Fibroblast of lung (primary cell): Measurements from ENCODE around the gene DOCK7. TPM values are rescaled to one million over a fixed set of nuclear protein-coding genes. Genes with fewer than 3 reads are reported as not detected.
"Not testable (repeated sequence)": the region's sequence is repeated elsewhere in the genome, so short reads cannot be mapped to it uniquely, and the experiment has no call there.

Source experiments
- DNase-seq, 2 donors: peaks; one replicate each; pipeline versions ENCODE4 v3.0.0 to v3.0.0-alpha.2; 2010; ENCODE audit warnings: low read depth in 2 of 2
- H2AFZ ChIP-seq: 2 replicates; pipeline ENCODE4 v1.5.1; 2012; ENCODE audit warnings: low read length, control low read depth, inconsistent platforms
- H3K27ac ChIP-seq: 2 replicates; pipeline ENCODE4 v1.5.1; 2011; ENCODE audit warnings: low read length, control low read depth; ENCODE audit not compliant: insufficient read depth
- H3K27me3 ChIP-seq: 2 replicates; pipeline ENCODE4 v1.5.1; 2011; ENCODE audit warnings: mild to moderate bottlenecking, low read length; ENCODE audit not compliant: control insufficient read depth, insufficient read depth
- H3K36me3 ChIP-seq: 2 replicates; pipeline ENCODE4 v1.5.1; 2011; ENCODE audit warnings: low read length; ENCODE audit not compliant: control insufficient read depth, insufficient read depth
- H3K4me1 ChIP-seq: 2 replicates; pipeline ENCODE4 v1.5.1; 2011; ENCODE audit warnings: low read length; ENCODE audit not compliant: control insufficient read depth, insufficient read depth; ENCODE audit errors: extremely low read depth
- H3K4me2 ChIP-seq: 2 replicates; pipeline ENCODE4 v1.5.1; 2011; ENCODE audit warnings: low read length, control low read depth; ENCODE audit not compliant: insufficient read depth; ENCODE audit errors: extremely low read depth
- H3K4me3 ChIP-seq, 4 experiments: fragments of 200-600 bp in 1 of 4; sonication (generic) in 1 of 4; replicated peaks in 1 of 4; 2 replicates each; pipeline ENCODE4 v1.5.1; 2011 to 2016; ENCODE audit warnings: low read length in 4 of 4, low read depth in 3 of 4, mild to moderate bottlenecking in 3 of 4, control low read depth in 2 of 4, inconsistent platforms in 1 of 4, mixed read lengths in 1 of 4; ENCODE audit not compliant: insufficient read depth in 1 of 4; ENCODE audit errors: control extremely low read depth in 1 of 4
- H3K79me2 ChIP-seq: 2 replicates; pipeline ENCODE4 v1.5.1; 2012; ENCODE audit warnings: mild to moderate bottlenecking, low read length, inconsistent platforms; ENCODE audit not compliant: control insufficient read depth, insufficient read depth
- H3K9ac ChIP-seq: 2 replicates; pipeline ENCODE4 v1.5.1; 2011; ENCODE audit warnings: mild to moderate bottlenecking, low read length, control low read depth; ENCODE audit not compliant: insufficient read depth
- H3K9me3 ChIP-seq: 2 replicates; pipeline ENCODE4 v1.5.1; 2012; ENCODE audit warnings: low read depth, low read length; ENCODE audit not compliant: control insufficient read depth, insufficient read depth
- H4K20me1 ChIP-seq: 2 replicates; pipeline ENCODE4 v1.5.1; 2011; ENCODE audit warnings: low read length; ENCODE audit not compliant: control insufficient read depth, insufficient read depth; ENCODE audit errors: extremely low read depth
- CTCF ChIP-seq, 2 donors: IDR thresholded peaks in 1 of 2; conservative IDR thresholded peaks in 1 of 2; 1 replicate in 1 of 2; 2 replicates in 1 of 2; pipeline ENCODE4 v1.5.1; 2011 to 2012; ENCODE audit warnings: low read length in 2 of 2, control low read depth in 1 of 2, inconsistent platforms in 1 of 2, low read depth in 1 of 2, mild to moderate bottlenecking in 1 of 2
- EZH2 ChIP-seq: IDR thresholded peaks from 2 replicates; pipeline ENCODE4 v1.5.1; 2012; ENCODE audit warnings: low read length, control low read depth, mild to moderate bottlenecking; ENCODE audit errors: missing control alignments
- polyA plus RNA-seq, 2 donors: library from polyadenylated mRNA; depleted of rRNA in 1 of 2; stranded (reverse) in 1 of 2; unstranded in 1 of 2; fragments of >200 nt; gene quantifications; 2 replicates each; pipeline ENCODE4 v1.2.1, GENCODE V29; 2011 to 2012; ENCODE audit warnings: missing spikeins in 1 of 2
- total RNA-seq: library from RNA; depleted of rRNA; stranded (reverse); fragments of >200 nt; gene quantifications from 2 replicates; pipeline ENCODE4 v1.2.1, GENCODE V29; 2014

Gene DOCK7
- total and polyA plus RNA-seq, 2 donors (not counting 1 experiment from before 2014, with no cell fraction given): 66.5 to 153 TPM

DNA sequence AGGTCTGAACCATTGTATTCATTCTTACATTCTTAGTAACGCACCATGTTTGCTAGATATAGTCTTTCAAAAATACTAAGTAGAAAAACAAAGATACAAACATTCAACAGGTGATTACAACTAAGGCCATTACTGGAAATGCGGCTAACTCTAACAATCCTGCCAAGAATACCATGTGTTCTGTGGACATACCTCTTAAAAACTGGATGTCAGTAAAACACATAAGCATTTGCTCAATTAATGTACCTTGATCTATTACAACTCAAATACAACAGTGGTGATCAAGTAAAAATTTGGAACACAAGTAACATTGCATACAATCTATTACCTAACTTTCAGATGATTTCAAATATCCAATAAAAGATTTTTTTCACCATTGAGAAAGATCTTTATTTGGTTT is 75.4 kb downstream of the DOCK7 start:
- DNase-seq: no peak
- Histone ChIP-seq H3K27ac (no peak overlapping the region), H2AFZ (no peak overlapping the region)

DNA sequence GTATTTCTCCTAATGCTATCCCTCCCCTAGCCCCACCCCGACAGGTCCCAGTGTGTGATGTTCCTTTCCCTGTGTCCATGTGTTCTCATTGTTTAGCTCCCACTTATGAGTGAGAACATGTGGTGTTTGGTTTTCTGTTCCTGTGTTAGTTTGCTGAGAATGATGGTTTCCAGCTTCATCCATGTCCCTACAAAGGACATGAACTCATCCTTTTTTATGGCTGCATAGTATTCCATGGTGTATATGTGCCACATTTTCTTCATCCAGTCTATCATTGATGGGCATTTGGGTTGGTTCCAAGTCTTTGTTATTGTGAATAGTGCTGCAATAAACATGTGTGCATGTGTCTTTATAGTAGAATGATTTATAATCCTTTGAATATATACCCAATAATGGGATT is 77.6 kb downstream of the DOCK7 start:
- not testable (repeated sequence) for H3K4me1 ChIP-seq, H3K9ac ChIP-seq, H3K27ac ChIP-seq, H2AFZ ChIP-seq, H4K20me1 ChIP-seq, H3K4me2 ChIP-seq, H3K9me3 ChIP-seq, H3K27me3 ChIP-seq, H3K4me3 ChIP-seq, H3K79me2 ChIP-seq, H3K36me3 ChIP-seq, DNase-seq

More for the DNA sequence above, 75.4 kb downstream of the DOCK7 start:
- H3K27me3 ChIP-seq: no peaks in the 10 kb centered on the region
- H3K36me3 ChIP-seq: no peaks in the 10 kb centered on the region
- no peaks in the 10 kb centered on the region for H4K20me1 ChIP-seq
- H3K79me2 ChIP-seq: no peaks in the 10 kb centered on the region
- no peaks in the 10 kb centered on the region for H3K9me3 ChIP-seq
- TF ChIP-seq EZH2: no peak
- TF ChIP-seq CTCF (conservative IDR thresholded peaks at IDR 0.05 in 1 of 2, IDR thresholded peaks at IDR 0.05 in 1 of 2; ENCODE audit: low read depth in 1 of 2, low read length in 2 of 2): no peak
- H3K9ac ChIP-seq: no peak overlapping the region
- H3K4me1 ChIP-seq: no peaks in the 10 kb centered on the region
- H3K4me2 ChIP-seq: no peak overlapping the region
- no peak overlapping the region for H3K4me3 ChIP-seq

GRCh38 chr1:62608905-62609304 is 79.3 kb downstream of the DOCK7 start:
- no peak for TF ChIP-seq EZH2
- TF ChIP-seq CTCF (conservative IDR thresholded peaks at IDR 0.05 in 1 of 2, IDR thresholded peaks at IDR 0.05 in 1 of 2; ENCODE audit: low read depth in 1 of 2, low read length in 2 of 2): no peak
- H3K9ac ChIP-seq: no peak overlapping the region
- H3K4me3 ChIP-seq: no peak overlapping the region
- no peak overlapping the region for H2AFZ ChIP-seq
- no peak overlapping the region for H3K27ac ChIP-seq
- H3K4me1 ChIP-seq: no peaks in the 10 kb centered on the region
- no peaks in the 10 kb centered on the region for H3K9me3 ChIP-seq
- H4K20me1 ChIP-seq: no peaks in the 10 kb centered on the region
- no peaks in the 10 kb centered on the region for H3K36me3 ChIP-seq
- DNase-seq: no peak
- H3K4me2 ChIP-seq: no peak overlapping the region
- no peaks in the 10 kb centered on the region for H3K79me2 ChIP-seq
- no peaks in the 10 kb centered on the region for H3K27me3 ChIP-seq
